SKM-1 treated with dmso at 0.1 percent for 144 hours (cell line): ENCODE results near the gene SLC66A1.
"Not testable (repeated sequence)": the region's sequence is repeated elsewhere in the genome, so short reads cannot be mapped to it uniquely, and the experiment has no call there.

Experiments used
- DNase-seq: peaks from one replicate; lab custom pipeline; 2025; ENCODE audit not compliant: unreplicated experiment; lab: John Stamatoyannopoulos, UW

Gene SLC66A1

GRCh38 chr1:19304081-19304480 is 8.0 kb upstream of the SLC66A1 start:
- DNase-seq, result not testable (repeated sequence)

- no peak for DNase-seq
Measured at GRCh38 chr1:19305880-19306279, 6.2 kb upstream of the SLC66A1 start.

GRCh38 chr1:19306941-19307340 is 5.2 kb upstream of the SLC66A1 start:
- no peak for DNase-seq

- no peak for DNase-seq
Measured at GRCh38 chr1:19307794-19308508, 4.2 kb upstream of the SLC66A1 start.

- no peak for DNase-seq
Measured at GRCh38 chr1:19308509-19308907, 3.6 kb upstream of the SLC66A1 start.

GRCh38 chr1:19309123-19309813 is 2.9 kb upstream of the SLC66A1 start:
- no peak for DNase-seq

GRCh38 chr1:19310061-19310460 is 2.1 kb upstream of the SLC66A1 start:
- no peak for DNase-seq

GRCh38 chr1:19310720-19311502 is 1.2 kb upstream of the SLC66A1 start:
- no peak for DNase-seq

- no peak for DNase-seq
Measured at GRCh38 chr1:19311503-19311930, 609 bp upstream of the SLC66A1 start.

GRCh38 chr1:19312782-19313635 is 883 bp downstream of the SLC66A1 start:
- no peak for DNase-seq

- no peak for DNase-seq
Measured at GRCh38 chr1:19313636-19313959, 1.5 kb downstream of the SLC66A1 start.

GRCh38 chr1:19313961-19314882 is 2.1 kb downstream of the SLC66A1 start:
- no peak for DNase-seq

GRCh38 chr1:19315378-19316198 is 3.5 kb downstream of the SLC66A1 start:
- peak; percentile 86 for DNase-seq

- no peak for DNase-seq
Measured at GRCh38 chr1:19317126-19317910, 5.2 kb downstream of the SLC66A1 start.

- DNase-seq, result no peak
Measured at GRCh38 chr1:19319196-19319595, 7.1 kb downstream of the SLC66A1 start.

- no peak for DNase-seq
Measured at GRCh38 chr1:19321071-19321470, 8.9 kb downstream of the SLC66A1 start.

- DNase-seq, result no peak
Measured at GRCh38 chr1:19322481-19322880, 10.4 kb downstream of the SLC66A1 start.

- DNase-seq, result no peak
Measured at GRCh38 chr1:19323987-19324664, 12.0 kb downstream of the SLC66A1 start.
